SKM-1 (cell line): Measurements from ENCODE around the gene ALKBH3.

Source experiments
- DNase-seq: peaks from one replicate; lab custom pipeline; 2025; ENCODE audit not compliant: unreplicated experiment; lab: John Stamatoyannopoulos, UW

Gene ALKBH3

DNA sequence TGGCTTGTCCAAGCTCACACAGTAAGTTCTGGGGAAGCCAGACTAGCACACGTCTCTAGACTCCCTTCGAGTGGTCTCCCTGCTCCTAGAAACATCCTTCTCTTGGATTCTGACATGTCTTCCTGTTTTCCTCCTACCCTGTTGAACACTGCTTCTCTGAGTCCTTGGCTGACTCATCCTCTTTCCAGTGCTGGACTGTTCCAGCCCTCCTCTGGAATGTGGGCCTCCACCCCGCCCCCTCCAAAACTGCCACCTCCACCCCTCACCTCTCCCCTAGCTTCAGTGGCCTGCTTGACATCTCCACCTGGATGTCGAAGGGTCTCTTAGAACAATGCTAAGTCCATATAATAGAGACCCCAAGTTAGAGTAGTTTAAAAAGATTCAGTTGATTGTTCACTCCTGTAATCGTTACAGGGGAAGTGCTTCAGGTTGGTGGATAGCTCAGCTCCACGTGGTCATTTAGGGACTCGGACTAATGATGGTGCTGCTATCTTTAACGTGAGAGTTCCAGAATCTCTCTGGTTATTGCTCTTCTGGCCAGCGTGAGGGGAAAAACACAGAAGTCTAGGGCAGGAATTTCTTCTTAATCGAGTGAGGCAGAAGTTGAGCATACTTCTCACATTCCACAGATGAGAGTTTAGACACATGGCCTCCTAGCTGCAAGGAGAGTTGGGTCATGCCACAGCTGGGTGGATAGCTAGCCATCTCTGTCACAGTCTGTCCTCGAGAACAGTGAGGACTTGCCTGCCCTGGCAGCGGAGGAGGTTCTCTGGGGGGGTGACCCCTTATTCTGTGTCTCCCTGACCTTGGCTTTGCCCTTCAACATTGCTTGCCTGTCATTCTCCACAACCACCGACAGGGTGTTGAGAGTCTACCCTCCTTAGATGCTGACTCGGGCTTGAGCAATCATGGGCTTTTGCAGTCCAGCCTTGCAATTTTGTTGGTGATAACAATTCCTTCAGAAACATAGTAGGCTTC is 57.1 kb downstream of the ALKBH3 start:
- no peak for DNase-seq

GRCh38 chr11:43941257-43941994 is 60.8 kb downstream of the ALKBH3 start:
- DNase-seq, result no peak

GRCh38 chr11:43942662-43943371 is 62.2 kb downstream of the ALKBH3 start:
- DNase-seq, result no peak

GRCh38 chr11:43943372-43943930 is 62.8 kb downstream of the ALKBH3 start:
- DNase-seq, result no peak

GRCh38 chr11:43943931-43944751 is 63.5 kb downstream of the ALKBH3 start:
- no peak for DNase-seq

GRCh38 chr11:43944761-43945311 is 64.2 kb downstream of the ALKBH3 start:
- no peak for DNase-seq

DNA sequence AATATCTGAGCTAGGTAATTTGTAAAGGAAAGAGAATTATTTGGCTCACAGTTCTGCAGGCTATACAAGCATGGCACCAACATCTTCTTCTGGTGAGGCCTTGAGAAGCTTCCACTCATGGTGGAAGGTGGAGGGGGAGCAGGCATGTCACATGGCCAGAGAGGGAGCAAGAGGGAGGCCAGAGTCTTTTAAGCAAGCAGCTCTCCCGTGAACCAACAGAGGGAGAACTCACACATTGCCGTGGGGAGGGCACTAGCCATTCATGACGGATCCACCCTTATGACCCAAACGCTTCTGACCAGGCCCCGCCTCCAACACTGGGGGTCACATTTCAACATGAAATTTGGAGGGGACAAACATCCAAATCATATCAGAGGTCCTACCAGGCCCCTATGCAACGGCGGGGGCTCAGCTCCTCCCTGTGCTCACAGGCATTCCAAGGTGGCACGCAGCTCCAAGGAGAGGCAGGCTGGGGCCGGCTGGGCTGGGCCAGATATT is 66.4 kb downstream of the ALKBH3 start:
- no peak for DNase-seq

DNA sequence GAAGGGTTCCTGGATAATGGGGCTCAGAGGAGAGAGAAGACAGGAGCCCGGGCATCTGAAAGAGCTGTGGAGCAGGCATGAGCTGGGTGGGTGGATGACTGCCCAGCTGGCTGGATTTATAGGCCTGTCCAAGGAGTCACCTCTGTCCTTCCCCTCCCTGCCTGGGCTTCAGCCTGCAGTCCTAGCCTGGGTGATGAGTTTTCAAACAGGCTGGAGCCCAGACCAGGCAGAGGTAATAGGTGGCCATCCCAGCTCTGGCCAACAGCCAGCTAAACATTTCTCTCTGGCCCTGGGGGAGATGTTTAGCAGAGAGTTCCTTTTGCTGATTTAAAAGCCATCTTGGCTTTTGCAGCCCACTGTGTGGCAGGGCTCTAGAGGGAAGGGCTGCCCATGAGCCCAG is 67.2 kb downstream of the ALKBH3 start:
- no peak for DNase-seq

DNA sequence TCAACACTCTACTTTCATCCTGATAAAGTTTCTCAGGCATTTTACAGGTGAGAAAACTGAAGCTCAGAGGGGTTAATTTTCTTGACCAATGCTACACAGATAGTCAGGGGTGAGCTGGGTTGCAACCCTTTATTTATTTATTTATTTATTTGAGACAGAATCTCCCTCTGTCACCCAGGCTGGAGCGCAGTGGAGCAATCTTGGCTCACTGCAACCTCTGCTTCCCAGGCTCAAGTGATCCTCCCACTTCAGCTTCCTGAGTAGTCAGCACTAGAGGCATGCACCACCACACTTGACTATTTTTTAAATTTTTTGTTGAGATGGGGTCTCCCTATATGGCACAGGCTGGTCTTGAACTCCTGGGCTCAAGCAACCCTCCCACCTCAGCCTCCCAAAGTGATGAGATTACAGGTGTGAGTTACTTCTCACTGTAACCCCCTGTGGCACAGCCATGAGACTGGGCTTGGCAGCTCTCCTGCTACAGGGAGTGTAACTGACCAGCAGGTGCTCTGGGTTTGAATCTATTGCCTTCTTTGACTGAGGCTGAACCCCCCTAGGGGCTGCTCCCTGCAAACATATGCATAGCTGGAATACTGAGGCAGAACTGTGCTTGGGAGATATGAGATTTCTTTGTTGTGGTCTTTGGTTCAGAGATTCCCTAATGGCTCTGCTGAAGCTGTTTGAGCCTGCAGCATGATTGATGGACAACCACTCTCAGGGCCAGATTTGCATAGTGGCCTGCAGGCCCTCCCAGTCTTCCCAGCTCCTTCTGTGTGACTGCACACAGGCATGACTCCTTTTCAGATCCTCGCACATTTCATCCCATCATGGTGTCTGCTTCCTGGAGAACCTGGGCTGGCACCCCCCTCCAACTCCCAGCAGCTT is 68.0 kb downstream of the ALKBH3 start:
- no peak for DNase-seq

DNA sequence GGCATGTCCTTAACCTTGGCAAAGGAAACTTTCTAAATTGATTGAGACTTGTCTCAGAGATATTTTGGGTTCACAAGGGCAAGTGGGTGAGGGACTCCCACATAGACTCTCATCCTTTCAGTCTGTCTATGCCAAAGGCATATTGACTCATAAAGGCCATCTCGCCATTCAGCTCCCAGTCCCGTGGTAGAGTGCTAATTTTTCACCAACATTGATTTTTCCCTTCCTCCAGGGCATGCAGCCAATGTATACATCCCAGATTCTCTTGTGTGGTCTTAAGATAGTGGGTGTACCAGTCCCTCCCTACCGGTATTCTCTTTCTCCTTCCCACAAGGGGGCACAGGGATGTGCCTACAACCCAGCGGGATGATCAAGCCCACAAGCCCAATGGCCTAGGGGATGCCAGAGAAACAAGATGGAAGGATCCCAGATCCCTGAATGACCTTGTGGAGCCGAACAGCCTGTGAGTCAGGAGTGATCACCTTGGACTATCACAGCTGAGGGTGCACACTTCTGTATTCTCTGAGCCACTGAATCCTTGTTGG is 69.8 kb downstream of the ALKBH3 start:
- DNase-seq, result no peak

- no peak for DNase-seq
Measured at GRCh38 chr11:43951231-43951630, 70.6 kb downstream of the ALKBH3 start.

- no peak for DNase-seq
Measured at GRCh38 chr11:43952020-43952400, 71.4 kb downstream of the ALKBH3 start.

DNA sequence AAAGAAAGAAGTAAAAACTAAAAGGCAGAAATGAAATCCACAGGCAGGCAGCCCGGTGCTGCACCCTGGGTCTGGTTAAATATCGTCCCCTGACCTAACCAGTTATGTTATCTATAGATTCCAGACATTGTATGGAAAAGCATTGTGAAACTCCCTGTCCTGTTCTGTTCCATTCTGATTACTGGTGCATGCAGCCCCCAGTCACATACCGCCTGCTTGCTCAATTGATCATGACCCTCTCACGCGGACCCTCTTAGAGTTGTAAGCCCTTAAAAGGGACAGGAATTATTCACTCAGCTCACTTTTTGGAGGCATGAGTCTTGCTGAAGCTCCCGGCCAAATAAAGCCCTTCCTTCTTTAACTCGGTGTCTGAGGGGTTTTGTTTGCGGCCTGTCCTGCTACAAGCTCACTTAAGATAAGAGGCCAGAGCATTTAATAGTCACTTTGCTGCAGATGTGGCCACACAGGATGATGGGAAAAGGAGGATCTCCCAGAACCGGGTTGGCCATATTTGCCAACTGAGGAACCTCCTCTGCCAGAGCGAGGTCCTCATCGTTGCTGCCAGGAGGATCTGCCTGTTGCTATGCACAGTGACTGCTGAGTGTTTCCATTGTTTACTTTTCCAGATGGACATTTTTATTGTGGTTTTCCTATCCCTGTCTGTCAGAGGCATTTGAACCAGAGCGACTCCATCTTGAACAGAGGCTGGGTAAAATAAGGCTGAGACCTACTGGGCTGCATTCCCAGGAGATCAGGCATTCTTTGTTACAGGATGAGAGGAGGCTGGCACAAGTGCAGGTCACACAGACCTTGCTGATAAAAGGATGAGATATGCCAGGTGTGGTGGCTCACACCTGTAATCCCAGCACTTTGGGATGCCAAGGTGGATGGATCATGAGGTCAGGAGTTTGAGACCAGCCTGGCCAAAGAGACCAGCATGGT is 72.0 kb downstream of the ALKBH3 start:
- DNase-seq, result no peak

DNA sequence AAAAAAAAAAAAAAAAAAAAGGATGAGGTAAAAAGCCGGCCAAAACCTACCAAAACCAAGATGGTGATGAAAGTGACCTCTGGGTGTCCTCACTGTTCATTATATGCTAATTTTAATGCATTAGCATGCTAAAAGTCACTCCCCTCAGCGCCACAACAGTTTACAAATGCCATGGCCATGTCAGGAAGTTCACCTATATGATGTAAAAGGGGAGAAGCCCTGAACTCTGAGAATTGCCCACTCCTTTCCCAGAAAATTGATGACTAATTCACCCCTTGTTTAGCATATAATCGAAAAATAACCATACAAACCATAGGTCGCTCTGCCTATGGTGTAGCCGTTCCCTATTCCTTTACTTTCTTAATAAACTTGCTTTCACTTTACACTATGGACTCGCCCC is 72.9 kb downstream of the ALKBH3 start:
- no peak for DNase-seq

GRCh38 chr11:43954241-43954640 is 73.6 kb downstream of the ALKBH3 start:
- no peak for DNase-seq

DNA sequence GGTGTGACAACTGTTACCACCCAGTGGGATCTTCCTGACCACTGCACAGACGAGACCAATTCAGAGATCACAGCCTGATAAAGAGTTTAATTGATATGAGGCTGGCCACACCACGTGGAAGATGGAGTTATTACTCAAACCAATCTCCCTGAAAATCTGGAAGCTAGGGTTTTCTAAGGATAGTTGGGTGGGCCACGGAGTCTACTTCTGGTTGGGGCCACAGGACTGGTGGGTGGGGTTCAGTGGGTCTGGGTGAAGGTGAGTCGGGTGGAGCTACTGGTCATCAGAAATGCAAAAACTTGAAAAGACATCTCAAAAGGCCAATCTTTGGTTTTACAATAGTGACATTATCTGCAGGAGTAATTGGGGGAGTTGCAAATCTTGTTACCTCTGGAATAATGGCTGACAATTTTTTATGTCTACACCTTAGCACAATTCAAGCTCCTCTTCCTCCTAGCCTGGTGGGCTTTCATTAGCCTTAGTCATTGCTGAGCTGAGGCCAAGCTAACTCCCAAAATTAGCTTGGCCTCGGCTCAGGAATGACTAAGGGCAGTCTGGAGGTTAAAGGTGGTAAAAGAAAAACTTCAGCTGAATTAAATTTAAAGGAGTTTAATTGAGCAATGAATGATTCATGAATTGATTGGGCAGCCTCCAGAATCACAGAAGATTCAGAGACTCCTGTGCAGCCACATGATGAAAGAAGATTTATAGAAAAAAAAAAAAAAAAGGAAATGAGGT is 74.9 kb downstream of the ALKBH3 start:
- DNase-seq, result no peak

GRCh38 chr11:43957571-43957970 is 76.9 kb downstream of the ALKBH3 start:
- no peak for DNase-seq
